T-helper 2 cell treated with Interferon-gamma antibody and Interleukin-4, amounts not matched to agents 5 μg/mL and 100 μg/mL, for 36 hours (primary cell): Measurements from ENCODE around the gene ITGA2B.
"Not testable (repeated sequence)": the region's sequence is repeated elsewhere in the genome, so short reads cannot be mapped to it uniquely, and the experiment has no call there.

Experiments
- DNase-seq: peaks from one replicate; pipeline ENCODE4 v3.0.0; 2021; ENCODE audit warnings: low spot score
- H3K27ac Mint-ChIP-seq: one replicate; pipeline ENCODE4 v1.8.0; 2021; ENCODE audit warnings: mild to moderate bottlenecking, mixed read lengths
- H3K27me3 Mint-ChIP-seq: one replicate; pipeline ENCODE4 v1.8.0; 2021; ENCODE audit warnings: low read depth, mixed read lengths
- H3K36me3 Mint-ChIP-seq: one replicate; pipeline ENCODE4 v1.8.0; 2021; ENCODE audit warnings: low read depth, mixed read lengths
- H3K4me1 Mint-ChIP-seq: one replicate; pipeline ENCODE4 v1.8.0; 2021; ENCODE audit warnings: low read depth, mixed read lengths
- H3K4me3 Mint-ChIP-seq: one replicate; pipeline ENCODE4 v1.8.0; 2022; ENCODE audit warnings: mild to moderate bottlenecking, moderate library complexity, mixed read lengths
- H3K9me3 Mint-ChIP-seq: one replicate; pipeline ENCODE4 v1.8.0; 2021; ENCODE audit warnings: mixed read lengths

Gene ITGA2B

DNA sequence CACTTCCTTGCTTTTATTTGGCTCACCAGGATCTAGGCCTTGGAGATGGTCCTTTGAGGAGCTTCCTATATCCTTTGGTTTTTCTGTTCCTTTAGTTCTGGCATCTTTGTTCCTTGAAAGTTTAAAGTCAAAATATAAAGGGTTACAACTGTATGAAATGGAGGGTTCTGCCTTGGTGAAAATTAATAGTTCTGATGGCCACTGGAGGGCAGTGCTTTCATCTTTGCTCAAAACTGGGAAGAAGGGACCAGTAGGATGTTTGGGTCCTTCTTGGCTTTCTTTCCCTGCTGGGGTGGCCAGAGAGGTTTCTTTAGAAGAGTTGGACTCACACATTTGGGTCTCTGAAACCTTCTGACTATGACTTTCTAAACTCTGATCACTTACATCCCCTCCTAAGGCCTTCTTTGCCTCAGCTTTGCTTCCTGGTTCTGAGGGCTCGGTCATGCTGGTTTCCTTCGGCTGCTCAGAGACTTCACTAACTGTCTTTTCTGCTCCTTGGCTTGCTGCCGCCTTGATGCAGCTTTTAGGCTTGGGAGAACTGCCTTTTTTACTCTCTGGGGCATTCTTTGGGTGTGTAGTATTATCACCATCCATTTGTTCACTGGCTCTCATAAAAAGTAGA is 10.9 kb upstream of the ITGA2B start:
- Mint-ChIP-seq H3K36me3 (peaks cover 48% of the 10 kb centered on the region), H3K4me1 (peaks cover 7% of the 10 kb centered on the region), H3K27ac (peak overlapping the region; percentile 19), H3K27me3 (no peaks in the 10 kb centered on the region), H3K9me3 (no peaks in the 10 kb centered on the region), H3K4me3 (no peak overlapping the region)
- DNase-seq = no peak

DNA sequence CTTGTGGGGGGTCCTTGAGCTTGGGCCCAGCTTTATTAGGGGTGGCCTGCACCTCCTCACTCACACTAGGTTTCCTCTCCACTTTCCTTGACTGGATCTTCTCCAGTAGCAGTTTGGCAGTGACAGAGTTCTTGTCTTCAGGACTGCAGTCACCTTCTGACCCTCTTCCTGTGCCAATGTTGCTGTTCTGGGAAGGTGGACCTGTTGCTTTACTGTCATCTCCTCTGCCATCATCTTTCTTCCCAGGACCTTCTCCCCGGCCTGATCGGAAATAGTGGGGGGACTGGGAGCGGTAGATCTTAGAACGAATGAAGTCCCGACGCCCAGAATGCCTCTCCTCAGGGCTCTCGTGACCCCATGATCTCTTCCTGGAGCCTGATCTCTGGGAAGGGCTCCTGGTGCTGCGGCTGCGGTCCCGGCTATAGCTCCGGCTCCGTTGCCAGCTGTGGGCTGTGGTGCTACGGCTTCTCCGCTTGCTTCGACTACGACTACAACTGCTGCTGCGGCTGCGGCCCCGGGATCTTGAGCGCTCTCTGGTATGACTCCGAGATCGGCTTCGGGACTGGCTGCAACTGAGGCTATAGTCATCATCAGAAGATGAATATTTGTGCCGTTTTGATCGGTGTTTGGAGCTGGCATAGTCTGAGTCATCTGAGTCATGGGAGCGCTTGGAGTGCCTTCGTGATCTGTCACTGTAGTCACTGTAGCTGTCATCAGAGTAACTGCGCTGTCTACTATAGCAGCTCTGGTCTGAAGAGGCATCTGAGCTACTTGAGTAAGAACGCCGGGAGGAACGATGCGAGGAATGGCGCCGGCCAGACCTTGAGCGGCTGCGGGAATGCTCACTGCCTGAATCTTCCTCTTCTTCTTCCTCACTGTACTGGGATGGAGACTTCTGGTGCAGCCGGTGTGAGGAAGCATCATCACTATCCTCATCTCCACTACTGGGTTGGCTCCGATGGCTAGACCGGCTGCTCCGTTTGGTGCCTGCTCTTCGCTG is 9.5 kb upstream of the ITGA2B start:
- peaks cover 45% of the 10 kb centered on the region for H3K36me3 Mint-ChIP-seq

GRCh38 chr17:44397479-44398440 is 8.3 kb upstream of the ITGA2B start:
- Mint-ChIP-seq H3K4me1 (peaks cover 5% of the 10 kb centered on the region), H3K27ac (no peak overlapping the region), H3K4me3 (no peak overlapping the region), H3K27me3 (no peaks in the 10 kb centered on the region), H3K36me3 (peaks cover 44% of the 10 kb centered on the region), H3K9me3 (no peaks in the 10 kb centered on the region)
- no peak for DNase-seq

More for the DNA sequence above, 9.5 kb upstream of the ITGA2B start:
- Mint-ChIP-seq H3K27ac (no peak overlapping the region), H3K27me3 (no peaks in the 10 kb centered on the region), H3K4me3 (no peak overlapping the region), H3K4me1 (peaks cover 7% of the 10 kb centered on the region), H3K9me3 (no peaks in the 10 kb centered on the region)
- no peak for DNase-seq

DNA sequence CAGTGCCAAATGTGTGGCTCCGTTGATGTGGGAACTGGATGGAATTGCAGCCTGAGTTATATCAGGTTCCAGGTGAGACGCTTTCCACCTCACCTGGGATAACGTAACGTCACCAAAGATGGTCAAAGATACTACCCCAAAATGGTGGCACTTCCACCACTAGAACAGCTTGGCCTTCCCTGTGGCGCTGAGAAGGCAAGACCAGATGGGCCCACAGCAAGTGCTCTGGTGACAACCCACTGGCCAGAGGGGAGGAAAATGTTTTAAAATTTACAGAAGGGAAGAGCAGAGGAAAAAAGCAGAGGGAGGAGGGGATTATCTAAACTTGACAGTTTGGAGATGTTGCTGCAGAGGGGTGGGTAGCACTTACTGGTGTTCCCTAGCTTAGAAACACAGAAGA is 7.5 kb upstream of the ITGA2B start:
- peaks cover 38% of the 10 kb centered on the region for H3K36me3 Mint-ChIP-seq
- no peaks in the 10 kb centered on the region for H3K4me1 Mint-ChIP-seq
- H3K27me3 Mint-ChIP-seq = no peaks in the 10 kb centered on the region
- H3K4me3 Mint-ChIP-seq = no peak overlapping the region
- no peak overlapping the region for H3K27ac Mint-ChIP-seq
- no peak for DNase-seq
- no peaks in the 10 kb centered on the region for H3K9me3 Mint-ChIP-seq

DNA sequence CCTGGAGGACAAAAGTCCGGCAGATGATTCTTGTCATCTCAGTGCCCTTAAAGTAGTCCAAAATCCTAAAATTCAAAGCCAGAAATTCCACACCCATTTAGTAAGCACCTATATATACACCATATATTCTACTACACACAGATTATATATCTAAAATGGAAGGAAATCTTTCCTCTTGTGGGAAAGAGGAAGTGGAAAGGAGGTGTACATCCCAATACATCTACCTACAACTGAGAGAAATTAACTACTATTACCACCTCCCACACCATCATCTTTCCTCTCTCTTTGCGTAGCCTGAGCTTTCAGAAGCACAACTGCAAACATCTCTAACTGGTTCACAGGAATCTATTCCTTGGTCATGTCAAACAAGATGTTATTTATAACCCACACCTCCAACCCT is 5.4 kb upstream of the ITGA2B start:
- H3K27me3 Mint-ChIP-seq = no peaks in the 10 kb centered on the region
- no peaks in the 10 kb centered on the region for H3K9me3 Mint-ChIP-seq
- no peak overlapping the region for H3K4me3 Mint-ChIP-seq
- H3K36me3 Mint-ChIP-seq = peaks cover 24% of the 10 kb centered on the region
- H3K4me1 Mint-ChIP-seq = peaks cover 7% of the 10 kb centered on the region
- DNase-seq = no peak
- no peak overlapping the region for H3K27ac Mint-ChIP-seq

DNA sequence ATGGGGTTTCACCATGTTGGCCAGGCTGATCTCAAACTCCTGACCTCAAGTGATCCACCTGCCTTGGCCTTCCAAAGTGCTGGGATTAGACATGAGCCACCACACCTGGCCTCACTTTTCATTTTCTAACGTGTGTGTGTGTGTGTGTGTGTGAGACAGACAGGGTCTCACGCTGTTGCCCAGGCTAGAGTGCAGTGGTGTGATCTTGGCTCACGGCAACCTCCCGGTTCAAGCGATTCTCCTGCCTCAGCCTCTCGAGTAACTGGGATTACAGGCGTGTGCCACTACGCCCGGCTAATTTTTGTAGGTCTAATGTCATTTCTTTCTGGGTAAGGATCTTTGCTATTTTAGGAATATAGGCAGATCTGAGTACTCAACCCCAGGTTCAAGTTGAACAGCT is 4.7 kb upstream of the ITGA2B start:
- not testable (repeated sequence) for H3K27ac Mint-ChIP-seq
- H3K36me3 Mint-ChIP-seq = peaks cover 18% of the 10 kb centered on the region

GRCh38 chr17:44390250-44390870 is 911 bp upstream of the ITGA2B start:
- Mint-ChIP-seq H3K36me3 (no peaks in the 10 kb centered on the region), H3K9me3 (no peaks in the 10 kb centered on the region), H3K27me3 (peaks cover 3% of the 10 kb centered on the region), H3K27ac (no peak overlapping the region), H3K4me3 (no peak overlapping the region), H3K4me1 (peaks cover 13% of the 10 kb centered on the region)
- DNase-seq = no peak

More for the DNA sequence above, 4.7 kb upstream of the ITGA2B start:
- DNase-seq, H3K4me3 Mint-ChIP-seq, H3K9me3 Mint-ChIP-seq, H3K27me3 Mint-ChIP-seq: not testable (repeated sequence)
- H3K4me1 Mint-ChIP-seq = peaks cover 13% of the 10 kb centered on the region

GRCh38 chr17:44389723-44390202 is 314 bp upstream of the ITGA2B start:
- peaks cover 13% of the 10 kb centered on the region for H3K4me1 Mint-ChIP-seq
- no peak overlapping the region for H3K4me3 Mint-ChIP-seq

DNA sequence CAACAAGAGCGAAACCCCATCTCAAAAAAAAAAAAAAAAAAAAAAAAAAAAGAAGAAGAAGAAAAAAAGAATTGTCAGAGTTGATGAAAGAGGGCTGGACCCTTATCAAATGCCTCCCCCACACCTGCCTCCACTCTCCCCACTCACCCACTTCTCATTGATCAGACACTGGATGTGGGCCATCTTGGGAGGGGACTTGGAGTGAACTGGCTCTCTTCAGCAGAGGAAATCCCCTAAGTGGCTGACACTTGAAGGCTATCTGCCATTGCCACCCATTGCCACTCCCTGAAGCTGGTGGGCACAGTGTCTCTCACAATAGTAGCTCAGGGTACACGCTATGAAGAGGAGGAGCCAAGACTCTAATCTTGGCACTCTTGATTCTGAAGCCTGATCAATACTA is 1.6 kb downstream of the ITGA2B start:
- Mint-ChIP-seq H3K27me3 (peaks cover 16% of the 10 kb centered on the region), H3K4me1 (peaks cover 13% of the 10 kb centered on the region), H3K9me3 (no peaks in the 10 kb centered on the region), H3K27ac (no peak overlapping the region), H3K36me3 (no peaks in the 10 kb centered on the region), H3K4me3 (no peak overlapping the region)
- DNase-seq = no peak

More at GRCh38 chr17:44389723-44390202, 314 bp upstream of the ITGA2B start:
- H3K36me3 Mint-ChIP-seq = no peaks in the 10 kb centered on the region
- DNase-seq = no peak
- H3K27me3 Mint-ChIP-seq = peaks cover 5% of the 10 kb centered on the region
- H3K9me3 Mint-ChIP-seq = no peaks in the 10 kb centered on the region
- no peak overlapping the region for H3K27ac Mint-ChIP-seq

GRCh38 chr17:44386182-44386525 is 3.3 kb downstream of the ITGA2B start:
- no peaks in the 10 kb centered on the region for H3K9me3 Mint-ChIP-seq
- no peaks in the 10 kb centered on the region for H3K36me3 Mint-ChIP-seq
- H3K4me1 Mint-ChIP-seq = peaks cover 11% of the 10 kb centered on the region
- no peak for DNase-seq
- peaks cover 23% of the 10 kb centered on the region for H3K27me3 Mint-ChIP-seq
- H3K4me3 Mint-ChIP-seq = peak overlapping the region; percentile 74
- peak overlapping the region; percentile 22 for H3K27ac Mint-ChIP-seq

DNA sequence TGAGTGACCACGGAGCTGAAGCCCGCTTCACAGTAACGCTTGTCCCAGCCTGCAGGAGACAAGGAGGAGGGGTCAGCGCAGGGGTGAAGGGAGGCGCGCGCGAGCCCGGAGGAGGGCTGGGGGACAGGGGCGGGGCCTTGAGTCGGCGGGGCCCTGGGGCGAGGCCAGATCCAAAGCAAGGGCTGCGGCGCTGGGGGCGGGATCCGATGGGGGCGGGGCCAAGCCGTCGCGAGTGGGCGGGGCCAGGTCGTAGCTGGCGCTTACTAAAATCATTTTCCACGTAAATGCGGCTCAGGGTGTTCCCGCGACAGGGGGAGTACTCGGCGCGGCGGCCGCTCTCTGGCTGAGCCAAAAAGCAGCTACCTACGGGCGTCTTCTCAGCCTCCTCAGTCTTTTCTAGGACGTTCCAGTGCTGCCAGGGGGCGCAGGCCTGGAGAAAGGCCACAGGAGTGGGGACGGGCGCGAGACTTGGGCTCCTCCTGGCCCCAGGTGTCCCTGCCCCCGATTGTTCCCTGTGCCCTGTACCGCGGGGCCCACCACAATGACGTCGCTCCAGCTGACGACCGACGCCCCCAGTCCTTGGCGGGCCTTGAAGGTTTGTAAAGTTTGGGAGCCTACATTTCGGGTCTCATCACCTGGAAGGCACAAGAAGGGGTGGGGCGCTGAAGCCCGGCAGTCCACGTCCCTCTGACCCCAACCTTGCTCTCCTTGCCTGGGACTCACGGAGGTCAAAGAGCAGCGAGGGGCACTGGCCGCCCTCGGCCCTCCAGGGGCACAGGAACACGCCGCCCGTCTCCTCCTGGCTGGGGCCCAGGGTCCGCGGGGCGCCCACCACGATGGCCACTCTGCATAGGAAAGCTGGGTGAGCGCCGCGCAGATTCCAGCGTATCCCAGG is 3.9 kb downstream of the ITGA2B start:
- H3K9me3 Mint-ChIP-seq = no peaks in the 10 kb centered on the region
- peak overlapping the region; percentile 22 for H3K27ac Mint-ChIP-seq
- peaks cover 23% of the 10 kb centered on the region for H3K27me3 Mint-ChIP-seq
- H3K4me1 Mint-ChIP-seq = peaks cover 11% of the 10 kb centered on the region
- H3K36me3 Mint-ChIP-seq = no peaks in the 10 kb centered on the region
- peak overlapping the region; percentile 74 for H3K4me3 Mint-ChIP-seq
- DNase-seq = peak; percentile 84

DNA sequence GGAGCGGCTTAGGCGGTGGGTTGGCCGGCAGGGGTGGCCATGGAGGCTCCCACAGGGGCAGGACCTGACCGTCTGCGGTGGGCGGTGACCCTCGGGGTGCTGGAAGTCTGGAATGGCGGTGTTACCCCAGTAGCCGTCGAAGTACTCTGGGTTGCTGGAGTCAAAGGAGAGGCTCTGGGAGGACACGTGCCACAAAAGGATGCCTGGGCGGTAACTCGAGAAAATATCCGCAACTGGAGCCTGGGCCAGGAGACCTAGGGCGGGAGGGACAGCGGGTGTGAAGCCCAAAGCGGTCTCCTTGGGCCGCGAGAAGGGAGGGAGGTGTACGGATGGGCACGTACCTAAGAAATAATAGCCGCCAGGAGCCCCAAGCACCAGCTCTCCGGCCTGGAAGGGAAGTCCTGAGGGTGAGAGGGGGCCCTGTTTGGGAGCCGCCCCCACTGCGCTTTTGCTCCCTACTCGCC is 4.6 kb downstream of the ITGA2B start:
- Mint-ChIP-seq H3K36me3 (no peaks in the 10 kb centered on the region), H3K4me3 (peak overlapping the region; percentile 74), H3K9me3 (no peaks in the 10 kb centered on the region), H3K27ac (no peak overlapping the region), H3K27me3 (peaks cover 23% of the 10 kb centered on the region), H3K4me1 (peaks cover 6% of the 10 kb centered on the region)
- DNase-seq = no peak
